ENCODE results near the gene SLMAP.

SLMAP gene

GRCh38 chr3:57821765-57822164 lies 65.7 kb downstream of the SLMAP start:
- peaks cover 22% of the 10 kb centered on the region for H4K20me1 ChIP-seq (ENCODE audit: insufficient read depth, low read length, poor library complexity, severe bottlenecking)
- H3K9me2 ChIP-seq (replicated peaks; ENCODE audit: low read depth, low read length), result no peaks in the 10 kb centered on the region
- peaks cover 7% of the 10 kb centered on the region; the same call in 1 of the 2 replicates for H3F3A ChIP-seq (ENCODE audit: low read depth)
- H3K4me1 ChIP-seq (ENCODE audit: insufficient read depth, low read length, poor library complexity, severe bottlenecking), result peaks cover 44% of the 10 kb centered on the region
- no peaks in the 10 kb centered on the region for H3K36me3 ChIP-seq (ENCODE audit: insufficient read depth, low read length)
- TF ChIP-seq EZH2phosphoT487 (IDR thresholded peaks at IDR 0.05; ENCODE audit: borderline replicate concordance), result no peak
- TF ChIP-seq CTCF (conservative IDR thresholded peaks at IDR 0.05; ENCODE audit: low read length), result no peak
- H3K27me3 ChIP-seq (ENCODE audit: insufficient read depth, low read length, poor library complexity, severe bottlenecking), result no peaks in the 10 kb centered on the region
- no peak overlapping the region for H3K4me3 ChIP-seq (ENCODE audit: low read length, poor library complexity, severe bottlenecking)
- H3K79me2 ChIP-seq (ENCODE audit: insufficient read depth, low read length), result peaks cover 72% of the 10 kb centered on the region
- H3K9ac ChIP-seq (ENCODE audit: low read depth, low read length, poor library complexity, severe bottlenecking), result no peak overlapping the region
- H2AFZ ChIP-seq (ENCODE audit: low read length), result no peak overlapping the region
- no peak overlapping the region for H3K4me2 ChIP-seq (ENCODE audit: low read depth, low read length, poor library complexity, severe bottlenecking)
- H3K9me3 ChIP-seq (ENCODE audit: insufficient read depth, low read depth, low read length), result no peaks in the 10 kb centered on the region

- Histone ChIP-seq H3K27me3 (ENCODE audit: insufficient read depth, low read length, poor library complexity, severe bottlenecking) (no peaks in the 10 kb centered on the region), H3K4me1 (ENCODE audit: insufficient read depth, low read length, poor library complexity, severe bottlenecking) (peaks cover 44% of the 10 kb centered on the region), H3K9ac (ENCODE audit: low read depth, low read length, poor library complexity, severe bottlenecking) (no peak overlapping the region), H2AFZ (ENCODE audit: low read length) (no peak overlapping the region), H3K36me3 (ENCODE audit: insufficient read depth, low read length) (no peaks in the 10 kb centered on the region), H3K9me2 (replicated peaks; ENCODE audit: low read depth, low read length) (no peaks in the 10 kb centered on the region), H4K20me1 (ENCODE audit: insufficient read depth, low read length, poor library complexity, severe bottlenecking) (peaks cover 19% of the 10 kb centered on the region), H3K4me3 (ENCODE audit: low read length, poor library complexity, severe bottlenecking) (no peak overlapping the region), H3F3A (ENCODE audit: low read depth) (peaks cover 7% of the 10 kb centered on the region; the same call in 1 of the 2 replicates), H3K9me3 (ENCODE audit: insufficient read depth, low read depth, low read length) (no peaks in the 10 kb centered on the region), H3K4me2 (ENCODE audit: low read depth, low read length, poor library complexity, severe bottlenecking) (no peak overlapping the region), H3K79me2 (ENCODE audit: insufficient read depth, low read length) (peaks cover 73% of the 10 kb centered on the region)
- TF ChIP-seq EZH2phosphoT487 (IDR thresholded peaks at IDR 0.05; ENCODE audit: borderline replicate concordance) (no peak), CTCF (conservative IDR thresholded peaks at IDR 0.05; ENCODE audit: low read length) (no peak)
These were observed 66.6 kb downstream of the SLMAP start for GRCh38 chr3:57822686-57823085.

GRCh38 chr3:57825116-57825515 lies 69.0 kb downstream of the SLMAP start:
- Histone ChIP-seq H2AFZ (ENCODE audit: low read length) (no peak overlapping the region), H3K4me1 (ENCODE audit: insufficient read depth, low read length, poor library complexity, severe bottlenecking) (peaks cover 44% of the 10 kb centered on the region), H3K9ac (ENCODE audit: low read depth, low read length, poor library complexity, severe bottlenecking) (no peak overlapping the region), H4K20me1 (ENCODE audit: insufficient read depth, low read length, poor library complexity, severe bottlenecking) (peaks cover 16% of the 10 kb centered on the region), H3F3A (ENCODE audit: low read depth) (peaks cover 7% of the 10 kb centered on the region; the same call in 1 of the 2 replicates), H3K9me2 (replicated peaks; ENCODE audit: low read depth, low read length) (no peaks in the 10 kb centered on the region), H3K27me3 (ENCODE audit: insufficient read depth, low read length, poor library complexity, severe bottlenecking) (no peaks in the 10 kb centered on the region), H3K4me2 (ENCODE audit: low read depth, low read length, poor library complexity, severe bottlenecking) (no peak overlapping the region), H3K36me3 (ENCODE audit: insufficient read depth, low read length) (no peaks in the 10 kb centered on the region), H3K9me3 (ENCODE audit: insufficient read depth, low read depth, low read length) (no peaks in the 10 kb centered on the region), H3K4me3 (ENCODE audit: low read length, poor library complexity, severe bottlenecking) (no peak overlapping the region), H3K79me2 (ENCODE audit: insufficient read depth, low read length) (peaks cover 69% of the 10 kb centered on the region)
- no peak for TF ChIP-seq CTCF (conservative IDR thresholded peaks at IDR 0.05; ENCODE audit: low read length)
- no peak for TF ChIP-seq EZH2phosphoT487 (IDR thresholded peaks at IDR 0.05; ENCODE audit: borderline replicate concordance)
